GM12873 (cell line): ENCODE data around the gene GSTA4.

ENCODE experiments used
- TF ChIP-seq, protein P1 (sequence below): IDR thresholded peaks from 2 replicates; pipeline ENCODE4 v1.5.1; 2012; ENCODE audit warnings: low read depth, mild to moderate bottlenecking, moderate library complexity, low read length, control low read depth; ENCODE audit not compliant: insufficient read depth; ENCODE audit errors: missing control alignments

GSTA4 gene

DNA sequence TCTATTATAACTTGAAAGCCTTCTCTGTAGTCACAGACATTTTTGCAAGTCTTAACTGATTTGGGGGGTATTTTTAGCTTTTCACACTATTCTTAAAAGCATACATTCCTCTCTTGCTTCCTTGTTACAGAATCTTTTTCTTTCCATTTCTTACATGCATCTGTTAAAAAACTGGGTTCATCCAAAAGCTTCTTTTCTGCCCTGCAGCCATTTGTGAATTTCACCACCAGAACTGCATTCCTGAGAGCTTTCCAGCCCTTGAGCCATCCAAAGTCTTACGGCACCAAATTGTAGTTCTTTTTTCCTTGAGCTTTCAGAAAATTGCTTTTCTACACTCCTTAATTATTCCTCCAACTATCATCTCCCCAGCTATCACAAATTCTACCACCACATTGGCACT, 19.7 kb upstream of the GSTA4 start:
- TF ChIP-seq, protein P1, sequence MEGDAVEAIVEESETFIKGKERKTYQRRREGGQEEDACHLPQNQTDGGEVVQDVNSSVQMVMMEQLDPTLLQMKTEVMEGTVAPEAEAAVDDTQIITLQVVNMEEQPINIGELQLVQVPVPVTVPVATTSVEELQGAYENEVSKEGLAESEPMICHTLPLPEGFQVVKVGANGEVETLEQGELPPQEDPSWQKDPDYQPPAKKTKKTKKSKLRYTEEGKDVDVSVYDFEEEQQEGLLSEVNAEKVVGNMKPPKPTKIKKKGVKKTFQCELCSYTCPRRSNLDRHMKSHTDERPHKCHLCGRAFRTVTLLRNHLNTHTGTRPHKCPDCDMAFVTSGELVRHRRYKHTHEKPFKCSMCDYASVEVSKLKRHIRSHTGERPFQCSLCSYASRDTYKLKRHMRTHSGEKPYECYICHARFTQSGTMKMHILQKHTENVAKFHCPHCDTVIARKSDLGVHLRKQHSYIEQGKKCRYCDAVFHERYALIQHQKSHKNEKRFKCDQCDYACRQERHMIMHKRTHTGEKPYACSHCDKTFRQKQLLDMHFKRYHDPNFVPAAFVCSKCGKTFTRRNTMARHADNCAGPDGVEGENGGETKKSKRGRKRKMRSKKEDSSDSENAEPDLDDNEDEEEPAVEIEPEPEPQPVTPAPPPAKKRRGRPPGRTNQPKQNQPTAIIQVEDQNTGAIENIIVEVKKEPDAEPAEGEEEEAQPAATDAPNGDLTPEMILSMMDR = no peak

DNA sequence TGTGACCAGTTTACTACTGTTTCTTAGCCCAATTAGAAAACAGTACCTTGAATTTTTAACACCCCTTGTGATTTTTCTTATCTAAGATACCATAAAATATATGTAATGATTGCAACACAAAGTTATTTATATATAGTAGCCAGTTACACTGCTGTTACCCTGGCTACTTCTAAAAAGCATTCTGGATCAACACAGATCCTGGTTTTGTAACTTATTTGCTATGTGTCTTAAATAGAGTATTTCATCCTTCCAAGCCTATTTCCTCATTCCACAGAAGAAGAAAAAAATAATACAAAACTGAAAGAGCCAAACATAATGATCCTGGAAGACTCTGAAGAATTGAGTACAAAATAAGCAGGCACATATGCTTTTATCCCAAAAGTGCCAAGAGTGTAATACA, 19.0 kb upstream of the GSTA4 start:
- TF ChIP-seq, protein P1 = no peak

DNA sequence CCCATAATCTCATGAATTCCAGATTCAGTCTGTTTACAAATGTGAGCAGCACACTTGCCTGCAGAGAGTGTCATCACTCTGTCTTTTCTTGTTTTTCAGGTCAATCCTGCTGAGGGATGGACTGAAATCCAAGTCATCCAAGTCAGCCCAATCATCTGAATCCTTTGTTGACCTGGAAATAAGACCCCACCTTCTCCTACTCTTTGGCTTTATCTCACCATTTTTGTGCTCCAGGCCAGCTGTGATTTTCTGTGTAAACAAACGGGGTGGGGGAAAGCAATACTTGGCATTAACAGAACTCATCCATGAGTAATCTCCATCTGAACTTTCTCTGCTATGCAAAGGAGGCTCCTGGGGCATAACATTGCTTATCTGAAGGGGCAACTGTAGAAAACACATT, 16.9 kb upstream of the GSTA4 start:
- TF ChIP-seq, protein P1 = no peak

DNA sequence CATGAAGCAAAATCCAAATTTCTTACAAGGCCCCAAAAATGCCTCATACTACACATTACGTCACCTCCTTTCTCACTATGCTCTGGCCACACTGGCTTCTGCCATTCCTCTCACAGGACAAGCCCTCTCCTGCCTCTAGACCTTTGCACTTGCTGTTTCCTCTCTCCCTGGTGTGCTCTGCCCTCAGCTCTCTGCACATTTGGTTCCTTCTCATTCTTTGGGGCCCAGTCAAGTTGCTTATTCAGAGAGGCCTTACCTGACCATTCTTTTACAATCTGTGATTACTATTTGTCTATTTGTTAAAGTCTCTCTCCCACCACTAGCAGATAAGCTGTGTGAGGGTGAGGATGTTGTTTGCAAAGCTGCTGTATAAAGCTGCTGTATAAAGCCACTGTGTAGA, 15.4 kb upstream of the GSTA4 start:
- TF ChIP-seq, protein P1 = no peak

DNA sequence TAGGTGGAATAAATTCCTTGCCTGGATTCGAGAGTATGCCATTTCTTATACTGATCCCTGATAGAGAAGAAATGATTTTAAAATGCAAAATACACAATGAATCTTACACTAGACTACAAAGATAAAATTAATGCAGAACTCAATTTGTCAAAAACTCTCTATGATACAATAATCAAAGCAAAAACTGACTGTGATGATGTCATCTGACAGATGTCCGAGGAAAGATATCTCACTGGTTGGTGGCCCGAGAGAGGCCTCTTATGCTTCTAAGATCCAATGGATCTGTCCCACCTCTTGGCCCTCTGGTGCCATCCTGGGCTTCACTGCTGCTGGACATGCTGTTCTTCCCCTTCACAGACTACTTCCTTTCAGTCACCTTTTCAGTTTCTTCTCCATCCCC, 14.4 kb upstream of the GSTA4 start:
- TF ChIP-seq, protein P1 = no peak

DNA sequence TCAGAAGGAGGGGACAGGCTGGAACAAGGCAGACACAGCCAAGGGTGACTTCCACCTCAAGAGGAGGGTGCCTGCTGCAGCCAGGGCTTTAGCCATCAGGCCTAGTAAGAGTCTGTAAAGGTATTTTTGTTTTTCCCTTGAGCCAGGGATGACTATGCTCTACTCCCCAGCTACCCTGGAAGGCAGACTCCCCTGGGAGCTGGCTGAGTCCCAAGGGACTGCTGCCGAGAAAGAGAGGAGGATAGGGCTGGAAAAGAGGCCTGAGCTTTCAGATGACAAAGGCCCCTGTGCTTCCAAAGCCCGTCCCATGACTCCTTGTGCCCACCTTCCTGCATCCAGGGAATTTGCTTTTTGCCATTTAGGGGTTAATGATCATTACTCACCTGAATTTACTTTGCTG, 14.0 kb upstream of the GSTA4 start:
- TF ChIP-seq, protein P1 = no peak

DNA sequence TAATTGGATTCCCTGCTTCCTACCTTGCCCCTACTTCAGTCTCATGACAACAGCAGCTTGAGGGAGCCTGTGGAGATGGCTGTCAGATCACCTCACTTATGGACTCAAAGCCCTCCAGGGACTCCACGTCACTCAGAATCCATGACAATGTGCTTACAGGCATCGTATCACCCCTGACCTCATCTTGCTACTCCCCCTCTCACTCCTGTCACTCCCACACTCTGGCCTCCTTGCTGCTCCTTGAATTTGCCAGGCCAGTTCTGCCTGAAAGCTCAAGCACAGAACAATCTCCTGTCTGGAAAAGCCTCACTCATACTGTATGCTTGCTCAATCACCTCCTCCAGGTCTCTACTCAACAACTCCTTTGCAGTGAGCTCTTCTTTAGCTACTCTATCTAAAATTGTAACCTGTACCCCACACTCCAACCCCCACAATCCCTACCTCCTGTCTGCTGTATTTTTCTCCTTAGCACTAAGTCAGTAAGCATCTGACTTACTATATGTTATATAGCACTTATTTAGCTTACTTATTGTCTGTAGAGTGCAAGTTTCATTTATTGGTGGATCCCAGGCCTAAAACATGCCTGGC, 10.7 kb upstream of the GSTA4 start:
- TF ChIP-seq, protein P1 = no peak
